Right hindlimb (tissue), 1 donor: ENCODE measurements around the gene SCFD1.

Source experiments
- DNase-seq: peaks from one replicate; pipeline ENCODE4 v3.0.0-alpha.2; 2018

SCFD1 gene

GRCh38 chr14:30763891-30764290, 141.8 kb downstream of the SCFD1 start:
- no peak for DNase-seq

- DNase-seq: no peak
Measured at GRCh38 chr14:30767624-30768023, 145.5 kb downstream of the SCFD1 start.

GRCh38 chr14:30768791-30769190, 146.7 kb downstream of the SCFD1 start:
- DNase-seq: no peak

- DNase-seq: no peak
Measured at GRCh38 chr14:30770376-30770775, 148.3 kb downstream of the SCFD1 start.

GRCh38 chr14:30771595-30771994, 149.5 kb downstream of the SCFD1 start:
- no peak for DNase-seq

- DNase-seq: no peak
Measured at GRCh38 chr14:30779210-30779609, 157.1 kb downstream of the SCFD1 start.
